Measurements from ENCODE around the gene SH3RF1. TPM values are rescaled to one million over a fixed set of nuclear protein-coding genes. Genes with fewer than 3 reads are reported as not detected.

SH3RF1 gene
- total RNA-seq, 2 experiments from 2014 or later, result 0.91 to 1.4 TPM

DNA sequence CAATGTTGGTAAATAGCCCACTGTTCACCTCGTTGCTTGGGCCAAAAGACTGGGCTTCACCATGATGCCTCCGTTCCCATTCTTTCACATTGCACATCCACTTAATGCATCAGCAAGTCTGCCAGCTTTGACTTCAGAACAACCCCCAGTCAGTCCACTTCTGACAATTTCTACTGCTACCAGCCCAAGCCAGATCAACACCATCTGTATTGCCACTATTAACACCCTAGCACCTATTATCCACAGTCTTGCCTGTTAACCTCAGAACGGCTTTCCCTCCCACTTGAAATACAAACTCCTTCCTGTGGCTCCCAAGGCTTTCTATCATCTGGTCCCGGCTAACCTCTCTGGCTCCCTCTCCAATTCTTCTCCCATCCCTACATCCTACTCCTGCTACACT is 95.7 kb downstream of the SH3RF1 start:
- POLR2A ChIA-PET, result no interaction called here
- CTCF ChIA-PET, result no interaction called here

DNA sequence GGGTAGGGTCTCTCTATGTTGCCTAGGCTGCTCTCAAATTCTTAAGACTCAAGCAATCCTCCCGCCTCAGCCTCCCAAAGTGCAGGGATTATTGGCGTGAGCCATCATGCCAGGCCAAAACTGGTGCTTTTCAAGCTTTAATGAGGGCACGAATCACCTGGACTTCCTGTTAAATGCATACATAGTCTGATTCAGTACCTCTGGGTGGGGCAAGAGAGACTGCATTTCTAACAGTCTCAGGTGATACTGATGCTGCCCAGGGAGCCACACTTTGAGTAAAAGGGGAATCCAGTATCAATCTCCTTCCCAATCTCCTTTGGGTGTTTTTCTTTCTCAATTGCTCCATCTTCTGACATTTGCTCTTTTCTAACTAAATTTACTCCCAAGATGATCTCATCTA is 96.5 kb downstream of the SH3RF1 start:
- CTCF ChIA-PET, result no interaction called here

DNA sequence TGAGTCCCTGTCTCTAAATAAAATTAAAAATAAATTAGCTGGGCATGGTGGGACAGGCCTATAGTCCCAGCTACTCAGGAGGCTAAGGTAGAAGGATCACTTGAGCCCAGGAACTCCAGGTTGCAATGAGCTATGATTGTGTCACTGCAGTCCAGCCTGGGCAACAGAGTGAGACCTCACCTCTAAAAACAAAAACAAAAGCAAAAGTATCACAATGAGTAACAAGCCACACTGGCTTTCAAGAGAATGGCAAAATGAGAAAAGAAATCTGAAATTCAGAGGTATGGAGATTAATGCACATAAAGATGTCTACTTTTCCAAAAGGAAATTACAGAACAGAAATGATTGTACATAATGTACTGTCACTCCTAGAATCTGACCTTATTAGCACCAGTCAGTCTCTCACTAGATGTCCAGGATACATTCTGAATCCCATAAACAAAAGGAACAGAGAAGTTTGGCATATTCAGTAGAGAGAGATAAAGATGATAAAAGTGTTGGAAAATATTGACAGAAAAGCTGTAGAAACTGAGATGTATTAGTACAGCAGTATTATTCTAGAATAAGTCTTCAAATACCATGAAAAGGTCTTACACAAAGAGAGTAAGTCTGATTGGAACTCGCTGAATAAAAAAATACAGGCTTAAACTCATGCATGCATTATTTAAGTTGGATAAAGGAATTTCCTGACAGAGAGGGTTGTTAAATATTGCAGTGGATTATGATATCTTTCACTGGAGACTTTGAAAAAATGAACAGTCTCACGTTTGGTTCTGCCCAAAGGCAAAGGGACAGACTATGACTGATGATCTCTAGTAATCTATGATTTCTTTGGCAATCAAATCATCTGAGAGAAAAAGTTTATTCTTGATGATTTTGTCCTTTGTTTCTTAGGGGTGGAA is 102.5 kb downstream of the SH3RF1 start:
- CTCF ChIA-PET, result no interaction called here

More for the DNA sequence above, 96.5 kb downstream of the SH3RF1 start:
- POLR2A ChIA-PET, result no interaction called here

GRCh38 chr4:169164669-169165415 is 105.9 kb downstream of the SH3RF1 start:
- ChIA-PET POLR2A (no interaction called here), CTCF (no interaction called here)

More for the DNA sequence above, 102.5 kb downstream of the SH3RF1 start:
- POLR2A ChIA-PET, result no interaction called here

DNA sequence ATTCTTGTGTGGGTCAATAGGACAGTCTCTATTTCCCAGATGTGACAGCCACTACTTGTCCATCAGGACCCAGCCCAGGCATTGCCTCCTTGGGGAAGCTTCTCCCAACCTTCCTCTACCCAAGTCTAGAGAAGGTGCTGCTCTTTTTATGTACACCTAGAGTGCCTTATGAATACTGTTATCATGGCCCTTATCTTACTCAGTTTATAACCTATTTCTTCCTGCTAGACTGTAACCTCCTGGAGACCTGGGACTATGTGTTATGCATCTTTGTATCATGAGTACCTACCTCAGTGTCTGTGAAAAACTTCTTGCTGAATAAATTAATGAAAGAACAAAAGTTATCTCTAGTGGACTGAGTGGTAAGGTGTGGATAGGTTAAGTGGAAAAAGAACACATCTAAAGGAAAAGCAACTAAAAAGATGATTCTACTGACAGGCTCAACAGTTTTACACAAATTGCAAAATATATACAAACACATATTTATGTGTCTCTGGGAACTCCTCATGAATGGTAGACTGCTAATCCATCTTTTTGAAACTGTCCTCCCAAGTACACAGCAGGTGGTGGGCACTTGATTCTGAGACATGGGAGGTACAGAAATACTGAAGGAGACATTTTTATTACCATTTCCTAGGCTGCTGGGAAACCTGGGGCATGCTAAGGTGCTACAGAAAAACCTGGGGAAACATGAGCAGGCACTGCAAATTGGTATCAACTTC is 106.6 kb downstream of the SH3RF1 start:
- ChIA-PET CTCF (no interaction called here), POLR2A (no interaction called here)

GRCh38 chr4:169163495-169163894 is 107.3 kb downstream of the SH3RF1 start:
- ChIA-PET CTCF (no interaction called here), POLR2A (no interaction called here)

GRCh38 chr4:169160825-169161224 is 109.9 kb downstream of the SH3RF1 start:
- ChIA-PET POLR2A (no interaction called here), CTCF (no interaction called here)

- CTCF ChIA-PET, result no interaction called here
- POLR2A ChIA-PET, result no interaction called here
Observed at GRCh38 chr4:169159624-169160171, 111.1 kb downstream of the SH3RF1 start.

DNA sequence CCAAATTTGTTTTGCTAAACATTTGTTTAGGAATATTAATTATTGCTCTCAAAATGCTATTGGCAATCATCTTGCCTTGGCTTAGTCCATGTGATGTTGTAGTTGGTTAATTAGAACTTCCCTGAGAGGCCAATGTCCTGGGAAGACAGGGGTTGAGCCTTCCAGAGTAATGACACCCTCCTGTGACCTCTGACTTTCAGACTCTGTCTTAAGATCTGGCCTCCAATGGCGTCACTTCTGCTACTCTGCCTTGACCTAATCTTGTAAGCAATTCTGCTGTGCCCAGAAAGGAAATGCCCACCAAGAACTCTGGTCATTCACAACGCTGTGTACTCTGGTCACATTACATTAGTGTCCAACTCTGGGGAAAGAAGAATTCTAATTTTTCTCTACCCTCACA is 111.9 kb downstream of the SH3RF1 start:
- ChIA-PET CTCF (no interaction called here), POLR2A (no interaction called here)

GRCh38 chr4:169158046-169158445 is 112.7 kb downstream of the SH3RF1 start:
- ChIA-PET POLR2A (no interaction called here), CTCF (no interaction called here)

- ChIA-PET CTCF (no interaction called here), POLR2A (no interaction called here)
Observed at GRCh38 chr4:169156392-169156791, 114.4 kb downstream of the SH3RF1 start.

DNA sequence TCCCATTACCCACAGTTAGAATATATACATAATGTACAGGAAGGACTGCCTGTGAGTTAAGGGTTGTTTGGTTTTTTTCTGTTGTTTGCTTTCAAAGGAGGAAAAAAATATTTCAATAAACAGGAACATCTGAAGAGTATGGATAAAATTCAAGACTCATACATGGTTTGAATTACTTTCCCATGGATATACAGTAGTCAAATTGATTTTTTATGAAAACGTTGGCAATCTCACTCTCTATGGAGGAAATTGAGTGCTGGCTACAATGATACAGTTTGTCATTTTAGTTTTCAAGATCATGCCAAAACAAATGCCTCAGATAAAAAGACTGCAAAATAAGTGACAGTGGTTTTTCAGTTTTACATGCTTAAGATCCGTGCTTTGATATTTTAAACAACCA is 116.6 kb downstream of the SH3RF1 start:
- ChIA-PET CTCF (no interaction called here), POLR2A (no interaction called here)

DNA sequence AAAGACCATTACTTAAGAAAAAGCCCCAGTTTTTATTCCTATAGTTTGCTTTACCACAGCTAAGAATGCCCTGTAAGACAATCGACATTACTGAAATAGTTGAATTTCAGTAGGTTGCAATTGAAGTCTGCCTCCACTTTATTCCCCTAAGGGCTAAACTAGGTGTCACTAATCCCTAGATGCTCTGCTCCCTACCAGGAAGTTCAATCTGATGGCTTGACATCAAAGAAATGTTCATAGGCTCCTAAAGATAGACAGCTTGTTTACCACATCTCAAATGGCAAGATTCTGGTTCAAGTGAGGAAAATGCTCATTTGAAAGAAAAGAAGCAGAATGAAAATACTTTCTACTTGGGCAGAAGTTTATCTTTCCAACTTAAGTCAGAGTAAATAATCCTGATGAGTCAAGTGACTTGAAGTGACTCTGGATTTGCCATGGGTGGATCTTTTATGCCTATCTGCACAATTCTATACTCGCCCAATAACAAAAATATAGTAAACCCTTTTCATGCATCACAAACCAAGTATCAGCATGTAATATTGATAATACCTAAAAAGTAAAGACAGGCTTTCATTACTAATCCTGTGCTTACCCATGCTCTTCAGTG is 117.2 kb downstream of the SH3RF1 start:
- POLR2A ChIA-PET, result no interaction called here
- CTCF ChIA-PET, result no interaction called here

DNA sequence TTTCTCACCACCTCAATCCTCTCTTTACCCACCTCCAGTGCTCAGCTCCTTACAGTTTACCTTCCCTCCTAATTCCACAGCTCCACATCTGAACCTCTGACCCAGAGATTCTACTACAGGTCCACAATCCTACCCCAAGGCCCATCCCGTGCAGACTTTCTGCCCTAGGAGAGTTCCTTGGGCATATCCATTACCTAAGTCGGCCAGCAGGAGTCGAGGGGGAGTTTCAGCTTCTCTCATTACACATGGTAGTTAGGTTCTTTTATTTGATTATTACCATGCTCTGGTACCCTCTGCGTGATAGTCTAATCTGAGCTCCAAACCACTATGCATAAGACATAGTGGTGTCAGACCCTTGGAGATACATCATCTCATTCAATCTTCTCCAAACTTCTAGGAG is 117.9 kb downstream of the SH3RF1 start:
- ChIA-PET POLR2A (no interaction called here), CTCF (no interaction called here)

DNA sequence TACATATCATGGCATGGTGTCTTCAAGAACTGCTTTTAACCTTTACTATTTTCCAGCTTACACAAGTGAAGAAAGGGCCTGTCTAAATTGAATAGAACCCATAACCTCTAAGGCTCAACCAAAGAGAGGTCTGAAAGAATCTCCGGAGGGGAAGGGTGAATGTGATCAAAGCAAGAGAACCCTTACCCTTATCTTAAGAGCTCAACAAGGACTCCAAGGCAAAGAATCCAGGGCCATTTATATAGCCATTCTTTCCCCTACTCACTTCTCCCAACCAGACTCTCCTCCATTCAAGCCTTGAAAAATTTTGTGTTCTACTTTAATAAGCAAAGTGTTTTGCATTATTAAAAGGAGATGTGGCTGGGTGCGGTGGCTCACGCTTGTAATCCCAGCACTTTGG is 118.7 kb downstream of the SH3RF1 start:
- ChIA-PET POLR2A (no interaction called here), CTCF (no interaction called here)

- ChIA-PET CTCF (no interaction called here), POLR2A (no interaction called here)
Observed at GRCh38 chr4:169151671-169152070, 119.1 kb downstream of the SH3RF1 start.

- CTCF ChIA-PET, result no interaction called here
- POLR2A ChIA-PET, result no interaction called here
Observed at GRCh38 chr4:169150806-169151205, 120.0 kb downstream of the SH3RF1 start.

GRCh38 chr4:169148885-169149284 is 121.9 kb downstream of the SH3RF1 start:
- CTCF ChIA-PET, result no interaction called here
- POLR2A ChIA-PET, result no interaction called here

DNA sequence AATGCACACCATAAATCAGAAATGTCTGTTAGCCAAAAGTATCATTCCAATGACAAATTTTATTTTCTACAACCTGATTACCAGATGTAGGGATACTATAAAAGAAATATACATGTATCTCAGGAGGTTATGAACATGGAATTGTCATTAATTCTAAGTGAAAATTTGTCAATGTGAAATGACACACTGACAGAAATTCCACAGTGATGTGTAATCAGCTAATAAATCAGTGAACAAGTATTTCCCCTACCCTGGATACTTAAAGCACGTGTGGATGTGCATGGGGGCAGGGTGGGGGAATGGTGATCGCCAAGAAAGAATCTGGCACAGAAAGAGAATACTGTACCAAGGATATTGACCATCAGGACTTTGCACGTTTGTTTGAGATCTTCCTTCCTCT is 123.6 kb downstream of the SH3RF1 start:
- ChIA-PET POLR2A (no interaction called here), CTCF (no interaction called here)

- CTCF ChIA-PET, result no interaction called here
- POLR2A ChIA-PET, result no interaction called here
Observed at GRCh38 chr4:169144061-169144600, 126.6 kb downstream of the SH3RF1 start.

Data from activated CD8-positive, alpha-beta memory T cell treated with anti-CD3 and anti-CD28 coated beads for 36 hours (primary cell).